Sigmoid colon (tissue), 4 donors: ENCODE measurements around the gene ZNF420.
"Not testable (repeated sequence)": the region's sequence is repeated elsewhere in the genome, so short reads cannot be mapped to it uniquely, and the experiment has no call there.

Experiments used
- POLR2A ChIP-seq, 2 donors: fragments of 450-650 bp; IDR thresholded peaks; one replicate each; pipeline ENCODE4 v1.6.1; 2016; ENCODE audit warnings: antibody characterized with exemption in 2 of 2, mild to moderate bottlenecking in 2 of 2, moderate library complexity in 2 of 2
- POLR2AphosphoS5 ChIP-seq, 4 donors: sonication (generic); formaldehyde crosslinking; IDR thresholded peaks; one replicate each; pipeline ENCODE4 v1.6.1; 2017; ENCODE audit warnings: antibody characterized with exemption in 4 of 4
- TF ChIP-seq, protein P1 (sequence below), 4 experiments: fragments of 450-650 bp in 3 of 4; fragments of 200-600 bp in 1 of 4; IDR thresholded peaks; one replicate each; pipeline ENCODE4 v1.5.1; 2016 to 2019; ENCODE audit warnings: antibody characterized with exemption in 4 of 4, mild to moderate bottlenecking in 3 of 4, moderate library complexity in 2 of 4

DNA sequence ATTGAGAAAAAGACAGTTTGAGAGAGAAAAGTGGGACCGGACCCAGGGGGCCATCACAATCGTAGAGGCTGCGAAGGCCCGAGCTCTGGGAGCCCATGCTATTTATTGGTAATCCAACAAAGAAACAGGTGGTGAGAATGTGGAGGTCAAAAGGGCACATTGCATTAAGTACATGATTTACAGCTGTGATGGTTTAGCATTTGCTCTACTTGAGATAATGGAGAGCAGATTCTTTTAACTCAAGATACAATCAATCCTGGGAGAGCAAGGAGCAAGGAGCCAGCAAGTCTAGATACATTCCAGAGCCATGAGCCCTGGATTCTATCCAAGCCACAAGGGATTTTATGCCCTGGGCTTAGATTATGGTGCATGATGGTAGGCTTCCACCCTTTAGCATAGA is 13.3 kb upstream of the ZNF420 start:
- TF ChIP-seq, protein P1, sequence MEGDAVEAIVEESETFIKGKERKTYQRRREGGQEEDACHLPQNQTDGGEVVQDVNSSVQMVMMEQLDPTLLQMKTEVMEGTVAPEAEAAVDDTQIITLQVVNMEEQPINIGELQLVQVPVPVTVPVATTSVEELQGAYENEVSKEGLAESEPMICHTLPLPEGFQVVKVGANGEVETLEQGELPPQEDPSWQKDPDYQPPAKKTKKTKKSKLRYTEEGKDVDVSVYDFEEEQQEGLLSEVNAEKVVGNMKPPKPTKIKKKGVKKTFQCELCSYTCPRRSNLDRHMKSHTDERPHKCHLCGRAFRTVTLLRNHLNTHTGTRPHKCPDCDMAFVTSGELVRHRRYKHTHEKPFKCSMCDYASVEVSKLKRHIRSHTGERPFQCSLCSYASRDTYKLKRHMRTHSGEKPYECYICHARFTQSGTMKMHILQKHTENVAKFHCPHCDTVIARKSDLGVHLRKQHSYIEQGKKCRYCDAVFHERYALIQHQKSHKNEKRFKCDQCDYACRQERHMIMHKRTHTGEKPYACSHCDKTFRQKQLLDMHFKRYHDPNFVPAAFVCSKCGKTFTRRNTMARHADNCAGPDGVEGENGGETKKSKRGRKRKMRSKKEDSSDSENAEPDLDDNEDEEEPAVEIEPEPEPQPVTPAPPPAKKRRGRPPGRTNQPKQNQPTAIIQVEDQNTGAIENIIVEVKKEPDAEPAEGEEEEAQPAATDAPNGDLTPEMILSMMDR (IDR thresholded peaks at IDR 0.05), result not testable (repeated sequence)
- not testable (repeated sequence) for TF ChIP-seq POLR2A, POLR2AphosphoS5 (IDR thresholded peaks at IDR 0.05)
